ENCODE results near the gene SORBS1. TPM values are rescaled to one million over a fixed set of nuclear protein-coding genes. Genes with fewer than 3 reads are reported as not detected.

The SORBS1 gene
- total RNA-seq, 2 donors from 2014 or later, result 17.6 to 150 TPM

- Histone ChIP-seq H3K36me3 (no peaks in the 10 kb centered on the region), H3K4me1 (no peaks in the 10 kb centered on the region), H3K4me3 (no peak overlapping the region), H3K9ac (ENCODE audit: low read depth in 2 of 2, low read length in 2 of 2) (no peak overlapping the region), H3K27me3 (no peaks in the 10 kb centered on the region), H3K9me3 (no peaks in the 10 kb centered on the region), H3K27ac (no peak overlapping the region)
- no peak for DNase-seq
- intact Hi-C loops (cut with DNase I), result no loop called here
- no peak for TF ChIP-seq CTCF (IDR thresholded peaks at IDR 0.05)
Observed at GRCh38 chr10:95330966-95331453, 230.2 kb downstream of the SORBS1 start.

GRCh38 chr10:95329296-95329695, 231.9 kb downstream of the SORBS1 start:
- DNase-seq, result no peak
- Histone ChIP-seq H3K27ac (no peak overlapping the region), H3K4me1 (no peaks in the 10 kb centered on the region), H3K4me3 (no peak overlapping the region), H3K36me3 (no peaks in the 10 kb centered on the region), H3K27me3 (no peaks in the 10 kb centered on the region), H3K9ac (ENCODE audit: low read depth in 2 of 2, low read length in 2 of 2) (no peak overlapping the region), H3K9me3 (no peaks in the 10 kb centered on the region)
- intact Hi-C loops (cut with DNase I), result no loop called here
- TF ChIP-seq CTCF (IDR thresholded peaks at IDR 0.05), result no peak

GRCh38 chr10:95328013-95328412, 233.2 kb downstream of the SORBS1 start:
- Histone ChIP-seq H3K27me3 (no peaks in the 10 kb centered on the region), H3K9me3 (no peaks in the 10 kb centered on the region), H3K27ac (no peak overlapping the region), H3K4me1 (no peaks in the 10 kb centered on the region), H3K4me3 (no peak overlapping the region), H3K36me3 (no peaks in the 10 kb centered on the region), H3K9ac (ENCODE audit: low read depth in 2 of 2, low read length in 2 of 2) (no peak overlapping the region)
- no peak for DNase-seq
- intact Hi-C loops (cut with DNase I), result no loop called here
- TF ChIP-seq CTCF (IDR thresholded peaks at IDR 0.05), result no peak

- Histone ChIP-seq H3K27ac (peak overlapping the region; percentile 11), H3K4me3 (no peak overlapping the region), H3K4me1 (no peaks in the 10 kb centered on the region), H3K27me3 (no peaks in the 10 kb centered on the region), H3K9ac (ENCODE audit: low read depth in 2 of 2, low read length in 2 of 2) (no peak overlapping the region), H3K9me3 (no peaks in the 10 kb centered on the region), H3K36me3 (no peaks in the 10 kb centered on the region)
- intact Hi-C loops (cut with DNase I), result no loop called here
- no peak for DNase-seq
- no peak for TF ChIP-seq CTCF (IDR thresholded peaks at IDR 0.05)
Observed at GRCh38 chr10:95327367-95327766, 233.8 kb downstream of the SORBS1 start.

GRCh38 chr10:95326396-95326795, 234.8 kb downstream of the SORBS1 start:
- Histone ChIP-seq H3K9me3 (no peaks in the 10 kb centered on the region), H3K27ac (no peak overlapping the region), H3K36me3 (no peaks in the 10 kb centered on the region), H3K9ac (ENCODE audit: low read depth in 2 of 2, low read length in 2 of 2) (no peak overlapping the region), H3K4me1 (no peaks in the 10 kb centered on the region), H3K4me3 (no peak overlapping the region), H3K27me3 (no peaks in the 10 kb centered on the region)
- intact Hi-C loops (cut with DNase I), result no loop called here
- DNase-seq, result no peak
- TF ChIP-seq CTCF (IDR thresholded peaks at IDR 0.05), result no peak

- no peak for TF ChIP-seq CTCF (IDR thresholded peaks at IDR 0.05)
- Histone ChIP-seq H3K4me1 (no peaks in the 10 kb centered on the region), H3K27ac (no peak overlapping the region)
Observed at GRCh38 chr10:95325863-95326262, 235.3 kb downstream of the SORBS1 start.

More at GRCh38 chr10:95325863-95326262, 235.3 kb downstream of the SORBS1 start:
- Histone ChIP-seq H3K9me3 (no peaks in the 10 kb centered on the region), H3K4me3 (no peak overlapping the region), H3K36me3 (no peaks in the 10 kb centered on the region), H3K9ac (ENCODE audit: low read depth in 2 of 2, low read length in 2 of 2) (no peak overlapping the region), H3K27me3 (no peaks in the 10 kb centered on the region)
- intact Hi-C loops (cut with DNase I), result no loop called here
- DNase-seq, result no peak

Data from colonic mucosa (tissue), 4 donors.